Glutamatergic neuron (in vitro differentiated cells): ENCODE data around the gene CDC45. TPM values are rescaled to one million over a fixed set of nuclear protein-coding genes. Genes with fewer than 3 reads are reported as not detected.

ENCODE experiments used
- DNase-seq: peaks from one replicate; pipeline ENCODE4 v3.0.0; 2022
- H3K27ac Mint-ChIP-seq: one replicate; pipeline ENCODE4 v1.8.0; 2020; ENCODE audit warnings: mild to moderate bottlenecking, mixed read lengths, inconsistent platforms; ENCODE audit not compliant: unreplicated experiment
- H3K27me3 Mint-ChIP-seq: one replicate; pipeline ENCODE4 v1.8.0; 2020; ENCODE audit warnings: mild to moderate bottlenecking, moderate library complexity, mixed read lengths, inconsistent platforms; ENCODE audit not compliant: unreplicated experiment
- H3K36me3 Mint-ChIP-seq: one replicate; pipeline ENCODE4 v1.8.0; 2020; ENCODE audit warnings: mild to moderate bottlenecking, mixed read lengths, inconsistent platforms; ENCODE audit not compliant: unreplicated experiment
- H3K4me1 Mint-ChIP-seq: one replicate; pipeline ENCODE4 v1.8.0; 2020; ENCODE audit warnings: mild to moderate bottlenecking, low read depth, mixed read lengths, inconsistent platforms; ENCODE audit not compliant: unreplicated experiment
- H3K4me3 Mint-ChIP-seq: one replicate; pipeline ENCODE4 v1.8.0; 2020; ENCODE audit warnings: mild to moderate bottlenecking, mixed read lengths, inconsistent platforms; ENCODE audit not compliant: unreplicated experiment
- H3K9me3 Mint-ChIP-seq: one replicate; pipeline ENCODE4 v1.8.0; 2020; ENCODE audit warnings: mild to moderate bottlenecking, moderate library complexity, mixed read lengths, inconsistent platforms; ENCODE audit not compliant: unreplicated experiment
- long read RNA-seq: library from polyadenylated mRNA; unstranded; transcript quantifications from one replicate; pipeline ENCODE4 v2.0.0, GENCODE V29; 2020; ENCODE audit not compliant: unreplicated experiment
- total RNA-seq: library from RNA; stranded (reverse); fragmentation: NEBNext Ultra II Directional; extraction: Animal tissue kit (Norgen Biotek cat#: 25700); gene quantifications from one replicate; pipeline ENCODE4 v1.2.1, GENCODE V29; 2021; ENCODE audit not compliant: unreplicated experiment
- TF ChIP-seq, protein P1 (sequence below): fragments of 200-600 bp; sonication (generic); IDR thresholded peaks from one replicate; pipeline ENCODE4 v1.5.0; 2021; ENCODE audit not compliant: partially characterized antibody, unreplicated experiment

CDC45 gene, protein sequence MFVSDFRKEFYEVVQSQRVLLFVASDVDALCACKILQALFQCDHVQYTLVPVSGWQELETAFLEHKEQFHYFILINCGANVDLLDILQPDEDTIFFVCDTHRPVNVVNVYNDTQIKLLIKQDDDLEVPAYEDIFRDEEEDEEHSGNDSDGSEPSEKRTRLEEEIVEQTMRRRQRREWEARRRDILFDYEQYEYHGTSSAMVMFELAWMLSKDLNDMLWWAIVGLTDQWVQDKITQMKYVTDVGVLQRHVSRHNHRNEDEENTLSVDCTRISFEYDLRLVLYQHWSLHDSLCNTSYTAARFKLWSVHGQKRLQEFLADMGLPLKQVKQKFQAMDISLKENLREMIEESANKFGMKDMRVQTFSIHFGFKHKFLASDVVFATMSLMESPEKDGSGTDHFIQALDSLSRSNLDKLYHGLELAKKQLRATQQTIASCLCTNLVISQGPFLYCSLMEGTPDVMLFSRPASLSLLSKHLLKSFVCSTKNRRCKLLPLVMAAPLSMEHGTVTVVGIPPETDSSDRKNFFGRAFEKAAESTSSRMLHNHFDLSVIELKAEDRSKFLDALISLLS
- 3.5 TPM for total RNA-seq
- long read RNA-seq, transcript CDC45-201 (19 exons, 1,976 nt): major isoform, 5 of 6 reads
- long read RNA-seq, partial matches to known transcripts: 0 of 6 reads
- long read RNA-seq, other reads (novel, unspliced or antisense): 1 of 6 reads

DNA sequence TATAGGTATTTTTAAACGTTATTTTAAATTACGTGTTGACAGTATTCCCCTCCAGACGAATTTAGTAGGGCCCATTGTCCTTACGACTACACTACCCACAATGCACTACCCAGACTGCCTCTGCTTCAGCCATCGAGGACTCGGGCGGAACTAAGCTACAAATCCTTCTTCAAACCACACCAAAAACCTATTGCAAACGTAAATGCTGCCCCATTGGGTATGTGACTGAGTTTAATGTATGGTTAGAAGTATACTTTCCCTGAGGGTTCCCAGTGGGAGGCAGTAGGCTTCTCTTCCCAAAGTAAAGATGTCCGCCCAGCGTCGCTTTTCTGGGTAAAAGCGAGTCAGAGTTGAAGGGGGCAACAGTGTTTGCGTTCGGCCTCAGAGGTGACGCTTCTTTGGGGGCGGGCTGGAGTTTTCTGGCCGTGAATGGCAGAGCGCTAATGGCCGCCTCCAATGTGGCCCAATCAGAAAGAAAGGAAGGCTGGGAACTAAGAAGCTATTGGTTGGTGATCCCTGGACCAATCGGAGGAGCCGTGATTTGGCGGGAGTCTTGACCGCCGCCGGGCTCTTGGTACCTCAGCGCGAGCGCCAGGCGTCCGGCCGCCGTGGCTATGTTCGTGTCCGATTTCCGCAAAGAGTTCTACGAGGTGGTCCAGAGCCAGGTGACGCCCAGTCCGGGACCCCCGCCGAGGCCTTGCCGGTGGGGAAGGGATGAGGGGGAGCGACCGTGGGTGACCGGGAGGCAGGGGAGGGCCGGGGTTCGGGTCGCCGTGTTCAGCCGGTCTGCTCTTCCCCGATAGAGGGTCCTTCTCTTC lies at the start of gene CDC45:
Gene CDC45, plus strand, starts transcription at position 566 of the 818 bp plus-strand sequence. Its CDS starts 49 bp downstream, at position 615.
- Mint-ChIP-seq H3K9me3 (peaks cover 4% of the 10 kb centered on the region), H3K4me1 (peaks cover 8% of the 10 kb centered on the region), H3K36me3 (no peaks in the 10 kb centered on the region), H3K27me3 (peaks cover 2% of the 10 kb centered on the region), H3K4me3 (peak within 1 kb of the TSS; percentile 94), H3K27ac (peak within 1 kb of the TSS; percentile 99)
- DNase-seq: peak; percentile 90
- TF ChIP-seq, protein P1, sequence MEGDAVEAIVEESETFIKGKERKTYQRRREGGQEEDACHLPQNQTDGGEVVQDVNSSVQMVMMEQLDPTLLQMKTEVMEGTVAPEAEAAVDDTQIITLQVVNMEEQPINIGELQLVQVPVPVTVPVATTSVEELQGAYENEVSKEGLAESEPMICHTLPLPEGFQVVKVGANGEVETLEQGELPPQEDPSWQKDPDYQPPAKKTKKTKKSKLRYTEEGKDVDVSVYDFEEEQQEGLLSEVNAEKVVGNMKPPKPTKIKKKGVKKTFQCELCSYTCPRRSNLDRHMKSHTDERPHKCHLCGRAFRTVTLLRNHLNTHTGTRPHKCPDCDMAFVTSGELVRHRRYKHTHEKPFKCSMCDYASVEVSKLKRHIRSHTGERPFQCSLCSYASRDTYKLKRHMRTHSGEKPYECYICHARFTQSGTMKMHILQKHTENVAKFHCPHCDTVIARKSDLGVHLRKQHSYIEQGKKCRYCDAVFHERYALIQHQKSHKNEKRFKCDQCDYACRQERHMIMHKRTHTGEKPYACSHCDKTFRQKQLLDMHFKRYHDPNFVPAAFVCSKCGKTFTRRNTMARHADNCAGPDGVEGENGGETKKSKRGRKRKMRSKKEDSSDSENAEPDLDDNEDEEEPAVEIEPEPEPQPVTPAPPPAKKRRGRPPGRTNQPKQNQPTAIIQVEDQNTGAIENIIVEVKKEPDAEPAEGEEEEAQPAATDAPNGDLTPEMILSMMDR: no peak

DNA sequence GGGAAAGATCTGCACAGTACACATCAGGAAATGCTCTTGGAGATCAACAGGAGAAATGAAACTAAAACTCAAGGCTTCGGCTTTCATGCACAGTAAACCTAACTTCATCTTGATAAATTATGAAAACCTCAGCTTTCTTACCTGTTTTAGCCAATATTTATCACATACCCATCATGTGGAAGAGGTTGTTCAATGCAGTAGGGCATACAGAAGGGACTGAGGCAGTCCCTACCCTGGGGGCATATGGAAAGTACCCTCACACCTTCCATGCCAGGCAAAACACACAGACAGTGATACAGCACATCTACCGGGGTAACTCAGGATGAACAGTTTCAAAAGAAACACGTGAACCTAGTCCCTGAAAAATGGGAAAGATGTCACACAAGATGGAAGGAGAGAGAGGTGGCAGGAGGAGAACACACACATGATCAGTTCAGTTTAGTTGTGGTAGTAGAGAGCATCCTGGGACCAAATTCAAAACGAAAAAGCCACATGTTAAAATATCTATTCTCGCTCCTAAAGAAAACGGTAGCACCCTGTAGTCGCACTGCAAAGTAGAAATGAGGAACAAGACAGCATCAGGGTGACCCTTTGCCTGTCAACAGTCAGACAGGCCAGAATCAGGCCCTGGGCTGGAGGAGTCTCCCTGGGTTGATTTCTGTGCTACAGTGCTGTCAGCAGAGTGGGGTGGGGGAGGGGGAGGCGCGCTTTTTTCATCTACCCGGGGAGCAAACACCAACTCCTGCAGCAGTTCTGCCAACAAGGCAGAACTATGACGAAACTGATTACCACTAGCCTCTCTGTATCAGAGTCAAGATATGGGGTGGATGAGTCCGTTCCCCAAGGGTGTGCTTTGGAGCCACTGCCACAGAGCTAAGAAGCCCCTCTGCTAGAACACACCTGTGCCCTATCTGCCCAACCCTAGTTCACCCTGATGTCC lies 49.5 kb upstream of the CDC45 start:
- Mint-ChIP-seq H3K4me3 (peak overlapping the region; percentile 87), H3K9me3 (peaks cover 8% of the 10 kb centered on the region), H3K36me3 (no peaks in the 10 kb centered on the region), H3K27ac (peak overlapping the region; percentile 52), H3K4me1 (peaks cover 18% of the 10 kb centered on the region), H3K27me3 (no peaks in the 10 kb centered on the region)
- TF ChIP-seq, protein P1: no peak
- peak; percentile 41 for DNase-seq

DNA sequence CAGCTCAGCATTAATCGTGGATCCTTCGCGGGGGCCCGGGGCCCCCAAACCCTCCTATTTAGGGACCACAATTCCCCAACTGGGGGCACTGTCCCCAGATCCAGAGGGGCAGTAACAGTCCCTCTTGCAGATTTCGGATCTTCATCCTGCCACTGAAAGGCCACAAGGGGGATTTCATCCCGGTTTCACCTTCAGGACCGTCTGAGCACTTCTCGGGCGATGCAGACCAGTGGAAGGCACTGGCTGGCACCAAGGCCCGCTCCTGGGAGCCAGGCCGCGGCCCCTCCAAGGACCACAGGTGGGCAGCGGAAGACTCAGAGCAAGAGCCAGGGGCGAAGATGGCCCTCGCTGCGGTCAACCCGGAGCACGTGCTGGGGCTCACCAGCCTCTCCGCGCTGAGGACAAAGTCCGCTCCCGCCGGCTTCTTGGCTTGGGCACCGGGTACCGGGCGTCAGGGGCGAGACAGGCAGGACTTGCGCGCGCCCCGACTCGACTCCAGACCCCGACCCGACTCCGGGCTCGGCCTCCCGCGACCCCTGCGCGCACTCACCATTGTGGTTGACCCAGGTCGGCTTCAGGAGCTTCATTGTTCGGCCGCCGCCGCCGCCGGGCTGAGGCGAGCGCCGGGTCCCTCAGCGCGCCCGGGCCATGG lies 48.7 kb upstream of the CDC45 start:
- Mint-ChIP-seq H3K27me3 (no peaks in the 10 kb centered on the region), H3K4me3 (peak overlapping the region; percentile 87), H3K36me3 (no peaks in the 10 kb centered on the region), H3K4me1 (peaks cover 21% of the 10 kb centered on the region), H3K9me3 (peaks cover 8% of the 10 kb centered on the region), H3K27ac (peak overlapping the region; percentile 52)
- TF ChIP-seq, protein P1: peak; percentile 38
- peak; percentile 53 for DNase-seq

DNA sequence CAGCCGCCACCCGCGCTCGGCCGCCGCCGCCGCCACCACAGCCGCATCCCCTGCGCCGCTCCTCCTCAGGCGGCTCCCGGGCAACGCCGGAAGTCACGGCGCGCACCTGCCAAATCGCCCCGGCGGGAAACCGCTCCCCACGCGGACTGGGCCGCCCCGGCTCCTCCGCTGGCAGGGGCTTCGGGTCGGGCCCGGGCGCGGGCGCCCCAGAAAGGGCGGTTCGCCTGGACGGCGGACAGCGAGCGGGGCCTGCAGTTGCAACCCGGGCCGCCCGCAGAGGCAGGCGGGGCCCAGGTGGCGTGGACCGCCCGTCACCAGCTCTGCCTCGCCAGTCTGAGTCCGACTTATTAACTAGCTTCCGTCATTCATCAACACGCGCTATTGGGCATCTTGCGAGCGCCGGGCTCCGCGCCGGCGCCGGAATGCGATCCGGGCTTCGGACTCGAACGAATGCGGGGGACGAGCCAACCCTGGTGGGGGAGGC lies 48.0 kb upstream of the CDC45 start, which contains the start of gene HIRA:
Gene HIRA, minus strand, starts transcription at position 85 of the 484 bp plus-strand sequence. CDS start 257 bp downstream, outside the sequence.
- H3K9me3 Mint-ChIP-seq: peaks cover 8% of the 10 kb centered on the region
- DNase-seq: peak; percentile 92
- peaks cover 21% of the 10 kb centered on the region for H3K4me1 Mint-ChIP-seq
- H3K4me3 Mint-ChIP-seq: peak within 1 kb of the TSS; percentile 95
- TF ChIP-seq, protein P1: no peak
- peak within 1 kb of the TSS; percentile 95 for H3K27ac Mint-ChIP-seq
- no peaks in the 10 kb centered on the region for H3K27me3 Mint-ChIP-seq
- no peaks in the 10 kb centered on the region for H3K36me3 Mint-ChIP-seq
